ENCODE measurements around the gene SCAI.
"Not testable (repeated sequence)": the region's sequence is repeated elsewhere in the genome, so short reads cannot be mapped to it uniquely, and the experiment has no call there.

The SCAI gene

DNA sequence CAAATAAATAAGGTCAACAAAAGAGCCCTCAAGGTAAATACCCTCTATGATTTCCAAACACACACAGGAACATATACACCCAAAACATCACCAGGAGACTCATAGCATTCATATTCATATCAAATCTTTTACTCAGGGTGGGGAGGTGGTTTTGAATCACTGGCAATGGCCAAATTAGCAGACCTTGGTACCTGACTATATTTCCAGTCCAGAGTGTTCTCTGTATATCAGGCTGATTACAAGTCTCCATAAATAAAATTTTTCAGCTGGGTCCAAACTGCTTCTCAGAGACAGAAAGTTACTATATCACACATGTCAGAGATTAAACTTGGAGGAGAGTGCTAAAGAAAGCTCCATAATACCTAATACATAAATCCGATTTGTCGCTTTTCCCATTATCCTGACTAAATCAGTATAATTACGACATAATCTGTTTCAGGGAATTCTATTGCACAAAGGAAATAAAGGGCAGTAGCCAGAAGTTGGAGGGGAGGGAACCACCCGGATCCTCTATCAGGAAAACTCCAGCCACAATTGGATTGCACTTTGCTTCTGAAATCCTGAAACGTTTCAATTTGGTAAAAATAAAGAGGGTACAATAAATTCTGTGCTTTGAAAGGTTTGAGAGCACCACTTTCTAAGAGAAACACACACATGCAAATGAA, 195.5 kb downstream of the SCAI start:
- no peak for DNase-seq (ENCODE audit: low read depth)

GRCh38 chr9:124946167-124946566, 197.2 kb downstream of the SCAI start:
- DNase-seq (ENCODE audit: low read depth), result no peak

DNA sequence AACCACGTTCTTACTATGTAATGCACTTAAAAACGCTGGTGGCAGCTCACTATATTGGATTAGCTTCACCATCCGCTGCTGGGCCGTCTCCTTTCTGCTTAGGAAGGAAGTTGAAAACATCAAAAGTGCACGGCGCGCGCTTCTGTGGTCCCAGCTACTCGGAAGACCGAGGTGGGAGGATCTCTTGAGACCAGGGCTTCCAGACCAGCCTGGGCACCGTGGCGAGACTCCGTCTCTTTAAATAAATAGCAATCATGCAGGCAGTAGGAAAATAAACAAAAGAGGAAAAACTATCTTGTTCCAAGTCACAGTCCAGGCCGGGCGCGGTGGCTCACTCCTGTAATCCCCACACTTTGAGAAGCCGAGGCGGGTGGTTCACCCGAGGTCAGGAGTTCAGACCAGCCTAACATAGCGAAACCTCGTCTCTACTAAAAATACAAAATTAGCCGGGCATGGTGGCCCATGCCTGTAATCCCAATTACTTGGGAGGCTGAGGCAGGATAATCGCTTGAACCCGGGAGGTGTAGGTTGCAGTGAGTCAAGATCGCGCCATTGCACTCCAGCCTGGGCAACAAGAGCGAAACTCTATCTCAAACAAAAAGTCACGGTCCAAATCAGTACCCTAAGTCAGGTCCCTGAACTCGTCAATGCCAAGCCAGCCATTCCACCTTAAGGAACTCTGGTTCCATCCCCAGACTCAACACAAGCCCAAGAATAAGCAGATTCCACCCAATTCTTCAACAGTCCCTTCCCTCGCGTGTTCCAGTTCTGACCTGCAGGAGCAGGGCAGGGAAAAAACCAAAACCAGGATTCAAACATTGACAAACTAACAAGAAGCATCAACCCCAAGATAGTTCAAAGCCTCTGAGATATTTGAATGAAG, 201.4 kb downstream of the SCAI start:
- DNase-seq (ENCODE audit: low read depth), result peak; percentile 44

DNA sequence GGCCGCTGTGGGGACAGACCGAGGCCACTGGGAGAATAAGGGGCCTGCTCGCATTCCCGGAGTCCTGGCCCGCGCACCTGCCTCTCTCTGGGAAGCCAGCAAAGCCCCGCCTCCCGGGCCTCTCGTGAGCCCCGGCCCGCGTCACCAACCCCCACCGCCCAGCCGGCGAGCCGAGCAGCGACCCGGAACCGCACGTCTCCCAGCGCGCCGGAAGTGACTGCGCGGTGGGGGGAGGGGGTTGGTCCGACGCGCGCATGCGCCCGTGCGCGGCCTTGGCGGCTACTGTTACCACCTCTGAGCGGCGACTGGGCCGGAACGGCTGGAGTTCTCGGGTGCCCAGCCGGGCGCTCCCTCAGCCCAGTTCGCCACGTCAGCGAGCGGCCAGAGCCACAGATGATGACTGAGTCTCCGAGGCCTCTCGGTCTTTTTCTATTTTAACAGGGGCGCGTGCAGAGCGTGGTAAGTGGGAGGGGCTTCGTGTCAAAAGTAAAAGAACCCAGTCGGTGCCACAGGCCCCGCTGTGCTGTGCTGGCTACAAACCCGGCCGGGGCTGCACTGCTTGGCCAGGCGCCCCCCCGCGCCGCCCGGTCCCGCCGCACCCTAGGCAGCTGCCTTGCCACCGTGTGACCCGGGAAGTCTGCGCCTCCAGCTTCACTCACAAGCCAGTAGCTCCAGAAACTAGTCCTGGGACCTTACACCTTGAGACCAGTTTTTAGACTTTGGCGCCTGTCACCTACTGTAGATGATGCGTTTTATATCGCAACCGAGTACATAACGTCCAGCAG, 202.2 kb downstream of the SCAI start, which contains the start of gene GOLGA1:
GOLGA1 (minus strand) TSS at position 190 of the 785 bp plus-strand sequence. CDS start 2,372 bp downstream, outside the sequence.
- DNase-seq (ENCODE audit: low read depth), result peak; percentile 91

GRCh38 chr9:124940521-124940893, 202.8 kb downstream of the SCAI start:
- DNase-seq (ENCODE audit: low read depth), result no peak

GRCh38 chr9:124939944-124940343, 203.4 kb downstream of the SCAI start:
- no peak for DNase-seq (ENCODE audit: low read depth)

DNA sequence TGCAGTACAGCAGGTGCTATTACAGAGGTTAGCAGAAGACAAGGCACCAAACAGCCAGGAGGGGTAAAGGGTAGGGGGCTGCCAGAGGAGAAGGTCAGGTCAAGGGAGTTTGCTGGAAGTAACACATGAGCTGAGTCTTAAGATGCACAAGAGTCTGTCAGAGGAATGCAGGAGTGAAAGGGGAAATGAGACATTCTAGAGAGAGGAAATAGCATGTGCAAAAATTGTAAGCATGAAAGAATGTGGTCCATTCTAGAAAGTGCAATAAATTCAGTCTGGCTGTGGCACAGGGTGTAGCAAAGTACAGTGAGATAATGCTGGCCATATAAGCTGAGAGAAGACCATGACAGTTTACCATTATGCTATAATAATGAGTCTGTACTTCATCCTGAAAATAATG, 209.0 kb downstream of the SCAI start:
- DNase-seq (ENCODE audit: low read depth), result no peak

DNA sequence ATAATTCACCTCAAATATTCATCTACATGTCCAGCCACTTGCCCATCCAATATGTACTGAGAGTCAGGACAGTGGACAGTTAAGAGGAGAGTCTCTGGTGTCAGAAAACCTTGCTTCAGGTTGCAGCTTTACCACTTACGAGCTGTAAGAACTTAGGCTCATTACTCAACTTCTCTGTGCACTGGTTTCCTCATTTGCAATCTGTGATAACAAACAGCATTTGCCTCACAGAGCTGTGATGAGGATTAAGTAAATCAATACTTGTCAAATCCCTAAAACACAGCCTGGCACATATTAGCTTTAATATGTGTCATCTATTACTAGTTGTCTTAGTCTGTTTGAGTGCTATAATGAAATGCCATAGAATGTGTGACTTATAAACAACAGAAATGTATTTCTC, 211.0 kb downstream of the SCAI start:
- no peak for DNase-seq (ENCODE audit: low read depth)

DNA sequence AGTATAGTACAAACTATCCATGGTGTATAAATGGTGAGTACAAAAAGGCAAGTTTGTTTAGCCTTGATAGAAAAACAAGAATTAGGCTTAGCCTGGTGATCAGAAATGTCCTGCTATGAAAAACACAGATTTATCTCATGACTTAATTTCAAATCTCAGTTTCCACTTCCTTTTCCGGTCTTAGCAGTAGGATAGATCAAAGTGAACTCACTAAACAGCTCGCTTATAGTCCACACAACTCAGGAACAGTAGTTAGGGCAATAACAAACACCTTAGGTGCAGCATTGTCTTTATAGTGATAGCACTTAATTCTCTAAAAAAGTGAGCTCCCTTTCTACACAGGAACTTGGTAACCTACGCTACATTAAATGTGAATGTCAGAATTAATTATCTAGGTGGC, 213.9 kb downstream of the SCAI start:
- DNase-seq (ENCODE audit: low read depth), result no peak

DNA sequence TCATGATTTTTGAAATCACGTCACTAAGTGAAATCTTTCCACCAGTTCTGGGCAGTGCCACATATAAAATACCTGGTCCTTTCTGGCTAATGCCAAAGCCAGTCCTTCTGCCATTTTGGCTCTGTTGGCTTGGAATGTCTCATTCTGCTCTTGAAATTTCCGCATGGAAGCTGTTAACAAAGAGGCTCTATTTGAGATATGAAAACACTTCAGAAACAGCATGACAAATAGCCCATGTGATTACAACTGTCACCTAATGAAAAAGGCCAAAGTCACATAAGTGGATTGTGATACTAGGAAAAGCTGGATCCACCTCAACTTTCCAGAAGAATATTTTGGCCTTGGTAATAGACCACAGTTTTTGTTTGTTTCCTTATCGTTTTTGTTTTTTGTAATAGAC, 215.2 kb downstream of the SCAI start:
- DNase-seq (ENCODE audit: low read depth), result no peak

DNA sequence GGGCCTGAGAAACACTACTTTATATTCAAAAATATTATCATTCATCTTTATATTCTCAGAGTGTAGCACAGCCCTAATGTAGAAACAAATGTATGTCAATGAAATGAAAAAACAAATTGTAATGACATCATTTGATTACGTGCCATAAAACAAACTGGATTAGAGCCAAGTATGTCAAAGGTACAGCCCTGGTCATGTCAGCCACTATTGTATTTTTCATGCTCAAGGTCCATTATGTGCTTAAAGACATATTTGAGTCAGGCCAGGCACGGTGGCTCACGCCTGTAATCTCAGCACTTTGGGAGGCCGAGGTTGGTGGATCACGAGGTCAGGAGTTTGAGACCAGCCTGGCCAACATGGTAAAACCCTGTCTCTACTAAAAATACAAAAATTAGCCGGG, 222.9 kb downstream of the SCAI start:
- DNase-seq (ENCODE audit: low read depth), result not testable (repeated sequence)

GRCh38 chr9:124914753-124915405, 228.4 kb downstream of the SCAI start:
- no peak for DNase-seq (ENCODE audit: low read depth)

DNA sequence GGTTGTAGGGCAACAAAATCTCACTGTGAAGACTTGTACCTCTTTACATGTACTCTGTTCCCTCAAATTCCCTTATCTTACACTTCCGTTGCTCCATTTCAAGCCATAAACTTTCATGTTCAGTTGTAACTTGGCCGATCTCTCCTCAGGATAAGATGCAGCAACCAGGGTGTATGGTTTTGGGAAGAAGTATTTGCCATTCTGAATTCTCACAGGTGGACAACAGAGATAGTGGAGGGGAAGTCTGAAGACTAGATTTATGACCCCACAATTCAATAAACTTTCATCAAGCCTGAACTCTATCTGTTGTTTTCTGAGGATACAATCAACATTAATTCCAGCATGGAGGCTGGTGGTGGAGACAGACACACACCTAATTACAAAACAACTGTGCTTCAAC, 229.9 kb downstream of the SCAI start:
- DNase-seq (ENCODE audit: low read depth), result no peak

- DNase-seq (ENCODE audit: low read depth), result no peak
Measured at GRCh38 chr9:124911766-124912165, 231.6 kb downstream of the SCAI start.

GRCh38 chr9:124908098-124908497, 235.2 kb downstream of the SCAI start:
- DNase-seq (ENCODE audit: low read depth), result no peak

GRCh38 chr9:124906966-124907365, 236.4 kb downstream of the SCAI start:
- DNase-seq (ENCODE audit: low read depth), result no peak

DNA sequence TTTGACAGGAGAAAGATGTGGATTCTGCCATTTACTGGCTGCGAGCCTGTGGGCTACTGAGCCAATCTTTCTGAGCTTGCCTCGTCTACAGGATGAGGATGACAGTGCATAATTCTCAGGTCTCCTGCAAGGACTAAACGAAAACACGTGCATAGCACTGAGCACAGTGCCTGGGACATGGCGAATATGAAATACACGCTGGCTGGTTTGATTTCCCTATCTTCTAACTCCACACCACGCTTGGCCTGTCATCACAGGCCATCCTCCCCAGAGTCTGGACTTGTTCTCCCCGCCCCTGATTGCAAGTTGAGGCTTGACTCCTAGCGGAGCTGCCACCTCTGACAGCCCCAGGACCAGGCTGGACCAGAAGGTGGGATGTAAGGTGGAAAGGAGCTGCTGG, 243.5 kb downstream of the SCAI start:
- no peak for DNase-seq (ENCODE audit: low read depth)

- no peak for DNase-seq (ENCODE audit: low read depth)
Measured at GRCh38 chr9:124897570-124898460, 245.5 kb downstream of the SCAI start.

GRCh38 chr9:124894741-124895170, 248.6 kb downstream of the SCAI start:
- peak; percentile 13 for DNase-seq (ENCODE audit: low read depth)

GRCh38 chr9:124894035-124894740, 249.1 kb downstream of the SCAI start:
- no peak for DNase-seq (ENCODE audit: low read depth)
